HG03342 (cell line): ENCODE measurements around the gene CD70.
"Not testable (repeated sequence)": the region's sequence is repeated elsewhere in the genome, so short reads cannot be mapped to it uniquely, and the experiment has no call there.

ENCODE experiments used
- ATAC-seq: cut with Tn5 transposase; IDR thresholded peaks from one replicate; pipeline ENCODE4 v1.9.1; 2021; ENCODE audit warnings: mild to moderate bottlenecking, moderate library complexity; ENCODE audit not compliant: unreplicated experiment

The CD70 gene

GRCh38 chr19:6598254-6598892 is 7.4 kb upstream of the CD70 start:
- ATAC-seq = not testable (repeated sequence)

GRCh38 chr19:6597471-6598253 is 6.7 kb upstream of the CD70 start:
- ATAC-seq = not testable (repeated sequence)

GRCh38 chr19:6596621-6597020 is 5.7 kb upstream of the CD70 start:
- ATAC-seq = no peak

GRCh38 chr19:6593651-6594416 is 2.9 kb upstream of the CD70 start:
- no peak for ATAC-seq

DNA sequence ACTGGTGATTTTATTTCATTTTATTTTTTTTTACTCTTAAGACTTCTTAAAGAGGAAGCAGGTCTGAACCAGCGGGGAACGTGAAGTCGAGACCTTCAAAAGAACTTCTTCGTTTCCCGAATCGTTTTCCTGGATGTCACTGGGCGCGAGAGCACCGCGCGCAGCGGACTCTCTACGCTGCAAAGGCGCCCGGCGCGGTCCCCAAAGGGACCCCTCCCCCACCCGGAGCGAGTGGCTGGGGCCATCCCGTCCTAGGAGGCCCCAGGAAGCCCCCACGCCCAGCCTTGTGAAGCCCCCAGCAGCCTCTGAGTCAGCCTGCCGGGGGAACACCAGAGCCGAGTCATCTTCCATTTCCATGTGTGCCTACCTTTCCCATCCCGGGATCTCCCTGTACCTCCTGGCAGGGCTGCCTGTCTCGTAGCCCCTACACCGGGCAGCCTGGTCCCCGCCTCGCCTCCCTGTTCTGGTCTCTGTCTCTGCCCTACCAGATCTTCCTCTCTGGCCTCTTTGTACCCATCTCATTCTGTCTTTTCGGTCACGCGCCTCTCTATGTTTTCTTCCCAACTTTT is 608 bp downstream of the CD70 start:
- ATAC-seq = no peak

DNA sequence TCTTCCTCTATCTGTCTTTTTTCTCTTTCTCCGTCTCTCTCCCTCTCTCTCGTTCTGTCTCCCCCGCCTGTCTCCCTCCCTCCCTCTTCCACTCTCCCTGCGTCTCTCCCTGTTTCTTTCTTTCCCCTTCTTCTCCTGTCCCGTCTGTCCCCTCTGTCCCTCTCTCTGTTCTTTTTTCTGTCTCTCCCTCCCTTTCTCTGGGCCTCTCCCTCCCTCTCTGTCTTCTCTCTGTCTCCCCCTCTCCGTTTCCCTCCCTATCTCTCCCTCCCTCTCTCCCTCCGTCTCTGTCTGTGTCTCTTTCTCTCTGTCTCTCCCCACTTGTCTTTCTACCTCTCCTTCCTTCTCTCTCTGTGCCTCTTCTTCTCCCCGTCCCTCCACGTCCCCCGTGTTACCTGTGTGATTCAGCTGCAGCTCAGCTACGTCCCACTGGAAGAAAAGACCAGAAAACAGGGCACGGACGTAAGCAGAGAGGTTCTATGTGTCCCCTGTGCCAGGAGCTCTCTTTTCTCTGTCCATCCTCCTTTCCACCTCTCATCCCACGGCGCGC is 1.2 kb downstream of the CD70 start:
- no peak for ATAC-seq

GRCh38 chr19:6588508-6589345 is 2.2 kb downstream of the CD70 start:
- no peak for ATAC-seq

- no peak for ATAC-seq
Measured at GRCh38 chr19:6587998-6588507, 2.9 kb downstream of the CD70 start.

DNA sequence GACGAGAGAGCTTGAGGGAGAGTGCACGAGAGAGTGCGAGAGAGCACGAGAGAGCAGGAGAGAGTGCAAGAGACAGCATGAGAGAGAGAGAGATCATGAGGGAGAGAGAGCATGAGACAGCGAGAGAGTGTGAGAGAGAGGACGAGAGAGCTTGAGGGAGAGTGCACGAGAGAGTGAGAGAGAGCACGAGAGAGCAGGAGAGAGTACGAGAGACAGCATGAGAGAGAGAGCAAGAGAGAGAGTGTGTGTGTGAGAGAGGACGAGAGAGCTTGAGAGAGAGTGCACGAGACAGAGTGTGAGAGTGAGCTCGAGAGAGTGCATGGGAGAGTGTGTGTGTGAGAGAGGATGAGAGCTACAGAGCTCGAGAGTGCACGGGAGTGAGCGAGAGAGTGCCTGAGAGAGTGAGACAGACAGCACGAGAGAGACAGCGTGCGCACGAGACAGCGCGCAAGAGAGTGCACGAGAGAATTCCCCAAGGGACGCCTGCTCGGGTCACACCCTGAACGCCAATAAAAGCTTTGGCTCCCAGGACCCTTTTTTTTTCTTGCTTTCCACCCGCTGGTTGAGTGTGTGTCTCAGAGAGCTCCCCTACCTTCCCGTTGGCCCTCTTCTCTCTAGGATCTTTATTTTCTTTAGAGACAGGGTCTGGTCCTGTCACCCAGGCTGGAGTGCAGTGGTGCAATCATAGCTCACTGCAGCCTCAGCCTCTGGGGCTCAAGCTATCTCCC is 3.7 kb downstream of the CD70 start:
- ATAC-seq = no peak

DNA sequence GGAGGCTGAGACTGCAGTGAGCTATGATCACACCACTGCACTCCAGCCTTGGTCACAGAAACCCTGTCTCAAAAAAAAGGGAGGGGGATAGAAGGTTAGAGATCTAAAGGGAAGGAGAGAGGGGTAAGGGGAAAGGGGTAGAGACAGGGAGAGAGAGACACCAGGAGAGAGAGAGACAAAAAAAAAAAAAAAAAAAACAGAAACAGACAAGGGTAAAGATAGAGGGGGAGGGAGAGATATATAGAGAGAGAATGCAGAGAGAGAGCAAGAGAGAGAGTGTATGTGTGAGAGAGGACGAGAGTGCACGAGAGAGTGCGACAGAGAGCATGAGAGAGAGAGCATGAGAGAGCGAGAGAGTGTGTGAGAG is 4.2 kb downstream of the CD70 start:
- no peak for ATAC-seq

DNA sequence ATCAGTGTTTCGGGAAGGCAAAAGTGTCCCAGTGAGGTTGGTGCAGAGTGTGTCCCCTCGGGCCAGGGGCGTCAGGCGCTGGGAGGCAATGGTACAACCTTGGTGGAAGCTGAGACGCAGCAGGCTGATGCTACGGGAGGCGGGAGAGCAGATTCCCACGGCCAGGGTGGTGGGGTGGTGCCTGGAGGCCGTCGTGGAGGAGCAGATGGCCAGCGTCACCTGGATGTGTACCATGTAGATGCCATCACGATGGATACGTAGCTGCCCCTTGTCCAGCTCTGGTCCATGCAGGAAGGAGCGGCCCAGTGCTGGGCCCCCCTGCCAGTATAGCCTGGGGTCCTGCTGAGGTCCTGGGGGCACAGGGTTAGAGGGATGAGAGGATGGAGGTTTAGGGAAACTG is 4.9 kb downstream of the CD70 start:
- ATAC-seq = no peak

DNA sequence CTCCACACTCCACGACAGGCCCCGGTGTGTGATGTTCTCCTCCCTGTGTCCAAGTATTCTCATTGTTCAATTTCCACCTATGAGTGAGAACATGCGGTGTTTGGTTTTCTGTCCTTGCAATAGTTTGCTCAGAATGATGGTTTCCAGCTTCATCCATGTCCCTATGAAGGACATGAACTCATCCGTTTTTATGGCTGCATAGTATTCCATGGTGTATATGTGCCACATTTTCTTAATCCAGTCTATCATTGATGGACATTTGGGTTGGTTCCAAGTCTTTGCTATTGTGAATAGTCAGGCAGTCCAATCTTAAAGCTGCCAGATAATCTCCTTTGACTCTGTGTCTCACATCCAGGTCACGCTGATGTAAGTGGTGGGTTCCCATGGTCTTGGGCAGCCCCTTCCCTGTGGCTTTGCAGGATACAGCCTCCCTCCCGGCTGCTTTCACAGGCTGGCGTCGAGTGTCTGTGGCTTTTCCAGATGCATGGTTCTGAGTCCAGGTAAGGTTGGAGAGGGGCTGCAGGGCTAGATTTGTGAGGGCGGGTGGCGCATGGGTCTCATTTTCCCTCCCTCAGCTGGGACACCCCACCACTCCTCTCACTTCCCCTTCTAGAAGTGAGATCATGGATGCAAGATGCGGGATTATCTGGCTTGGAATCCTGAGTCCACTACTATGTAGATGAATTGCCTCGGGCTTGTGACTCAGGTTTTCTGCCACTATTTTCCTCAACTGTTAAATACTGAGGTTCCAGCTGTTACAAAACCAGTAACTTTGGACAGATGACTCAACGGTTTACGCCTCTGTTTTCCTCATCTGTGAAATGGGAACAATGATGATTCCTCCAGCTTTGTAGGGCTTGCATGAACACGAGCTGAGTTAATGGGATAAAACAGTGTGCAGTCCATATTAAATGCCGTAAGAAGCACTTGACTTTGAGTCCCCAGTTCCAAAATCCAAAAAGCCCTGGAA is 8.2 kb downstream of the CD70 start:
- not testable (repeated sequence) for ATAC-seq

DNA sequence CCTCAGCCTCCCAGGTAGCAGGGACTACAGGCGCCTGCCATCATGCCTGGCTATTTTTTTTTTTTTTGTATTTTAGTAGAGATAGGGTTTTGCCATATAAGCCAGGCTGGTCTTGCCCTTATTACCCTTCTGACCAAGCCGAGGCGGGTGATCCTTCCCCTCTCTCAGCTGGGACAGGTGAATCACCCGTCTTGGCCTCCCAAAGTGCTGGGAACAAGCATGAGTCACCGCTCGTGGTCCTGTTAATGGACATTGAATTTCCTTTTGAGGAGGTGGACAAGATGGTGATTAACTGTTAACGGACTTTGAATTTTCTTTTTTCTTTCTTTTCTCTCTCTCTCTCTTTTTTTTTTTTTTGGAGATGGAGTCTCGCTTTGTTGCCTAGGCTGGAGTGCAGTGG is 10.6 kb downstream of the CD70 start:
- no peak for ATAC-seq

DNA sequence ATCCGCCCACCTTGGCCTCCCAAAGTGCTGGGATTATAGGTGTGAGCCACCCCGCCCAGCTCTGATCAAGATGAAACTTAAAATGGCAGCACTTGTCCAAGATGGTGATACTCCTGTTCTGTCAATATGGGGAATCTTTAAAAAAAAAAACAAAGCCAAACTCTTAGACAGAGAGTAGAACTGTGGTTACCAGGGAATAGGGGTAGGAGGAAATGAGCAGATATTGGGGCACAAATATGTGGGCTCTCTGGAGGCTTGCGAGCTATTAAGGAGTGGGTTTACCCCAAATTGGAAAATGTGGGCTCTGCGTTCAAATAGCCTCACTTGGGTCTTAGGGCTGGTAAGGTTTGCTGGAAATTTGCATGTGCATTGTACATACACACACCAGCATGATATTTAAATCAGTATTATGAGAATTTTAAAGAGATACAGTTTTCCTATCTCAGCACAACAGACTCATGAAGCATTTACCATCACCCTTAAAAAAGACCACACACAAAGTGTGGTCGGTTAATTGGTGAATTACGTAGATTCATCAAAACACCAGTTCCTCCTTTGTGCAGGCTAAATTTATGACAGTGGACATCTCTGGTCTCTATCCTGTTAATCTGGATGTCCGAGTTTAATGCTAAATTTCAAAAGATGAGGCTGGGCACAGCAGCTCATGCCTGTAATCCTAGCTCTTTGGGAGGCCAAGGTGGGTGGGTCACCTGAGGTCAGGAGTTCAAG is 11.3 kb downstream of the CD70 start:
- no peak for ATAC-seq

- ATAC-seq = peak; percentile 73
Measured at GRCh38 chr19:6577476-6578125, 13.3 kb downstream of the CD70 start.

- ATAC-seq = no peak
Measured at GRCh38 chr19:6576869-6577475, 14.0 kb downstream of the CD70 start.

DNA sequence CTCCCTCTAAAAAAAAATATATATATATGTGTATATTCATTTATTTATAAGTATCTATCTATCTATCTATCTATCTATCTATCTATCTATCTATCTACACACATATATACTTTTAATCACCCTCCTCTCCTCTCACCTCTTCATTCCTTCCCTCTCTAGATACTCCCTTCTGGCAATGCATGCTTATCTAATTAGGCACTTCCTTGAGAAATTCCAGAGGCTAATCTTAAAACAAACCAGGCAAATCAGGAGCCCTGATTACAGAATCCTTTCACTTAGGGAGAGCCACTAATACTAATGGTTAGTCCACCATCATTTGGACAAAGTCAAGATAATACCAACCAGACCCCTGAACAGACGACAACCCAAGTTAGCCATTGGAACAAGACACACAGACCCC is 17.6 kb downstream of the CD70 start:
- no peak for ATAC-seq
